GM23338 (cell line): ENCODE data around the gene PIGU. TPM values are rescaled to one million over a fixed set of nuclear protein-coding genes. Genes with fewer than 3 reads are reported as not detected.

Experiments used
- ATAC-seq: fragments of 200-7000 bp; cut with Tn5 transposase; 3 replicates; pipeline ENCODE4 v1.9.1; 2020
- DNase-seq: peaks from one replicate; pipeline ENCODE4 v3.0.0-alpha.2; 2015; ENCODE audit warnings: low spot score
- H2AFZ ChIP-seq: fragments of 200-600 bp; sonication (generic); 2 replicates; pipeline ENCODE4 v1.8.0; 2016; ENCODE audit warnings: antibody characterized with exemption, mild to moderate bottlenecking, moderate library complexity
- H3F3A ChIP-seq: fragments of 200-600 bp; sonication (generic); replicated peaks from 2 replicates; pipeline ENCODE4 v1.8.0; 2017; ENCODE audit warnings: antibody characterized with exemption, mixed run types, low read depth
- H3K27ac ChIP-seq: fragments of 200-600 bp; sonication (generic); 2 replicates; pipeline ENCODE4 v1.6.1; 2016; ENCODE audit warnings: low read depth
- H3K27me3 ChIP-seq: fragments of 200-600 bp; sonication (generic); 2 replicates; pipeline ENCODE4 v1.8.0; 2016; ENCODE audit warnings: mild to moderate bottlenecking, mixed run types, moderate library complexity; ENCODE audit not compliant: insufficient read depth
- H3K36me3 ChIP-seq: fragments of 200-600 bp; sonication (generic); 2 replicates; pipeline ENCODE4 v1.8.0; 2016; ENCODE audit warnings: mild to moderate bottlenecking; ENCODE audit not compliant: insufficient read depth
- H3K4me1 ChIP-seq: fragments of 200-600 bp; sonication (generic); 2 replicates; pipeline ENCODE4 v1.8.0; 2016; ENCODE audit warnings: mild to moderate bottlenecking, moderate library complexity; ENCODE audit not compliant: insufficient read depth
- H3K4me2 ChIP-seq: fragments of 200-600 bp; sonication (generic); 2 replicates; pipeline ENCODE4 v1.7.1; 2017; ENCODE audit warnings: mixed run types
- H3K4me3 ChIP-seq: fragments of 200-600 bp; sonication (generic); 2 replicates; pipeline ENCODE4 v1.6.1; 2016; ENCODE audit warnings: mixed run types
- H3K79me2 ChIP-seq: fragments of 200-600 bp; sonication (generic); replicated peaks from 2 replicates; pipeline ENCODE4 v1.8.0; 2017; ENCODE audit warnings: mild to moderate bottlenecking; ENCODE audit not compliant: insufficient read depth
- H3K9me2 ChIP-seq: fragments of 200-600 bp; sonication (generic); 2 replicates; pipeline ENCODE4 v1.8.0; 2017; ENCODE audit not compliant: insufficient read depth
- H4K20me1 ChIP-seq: fragments of 200-600 bp; sonication (generic); replicated peaks from 2 replicates; pipeline ENCODE4 v1.8.0; 2017; ENCODE audit warnings: mild to moderate bottlenecking; ENCODE audit not compliant: insufficient read depth
- H3K27ac Mint-ChIP-seq: 2 replicates; pipeline ENCODE4 v1.8.0; 2020; ENCODE audit warnings: inconsistent platforms, mild to moderate bottlenecking, moderate library complexity, mixed read lengths
- H3K27me3 Mint-ChIP-seq: 3 replicates; pipeline ENCODE4 v1.8.0; 2022; ENCODE audit warnings: low read depth, mild to moderate bottlenecking, moderate library complexity, mixed read lengths, inconsistent platforms; ENCODE audit not compliant: insufficient read depth, poor library complexity
- H3K36me3 Mint-ChIP-seq: 3 replicates; pipeline ENCODE4 v1.8.0; 2021; ENCODE audit warnings: low read depth, mild to moderate bottlenecking, inconsistent platforms, moderate library complexity, mixed read lengths
- H3K4me1 Mint-ChIP-seq: 3 replicates; pipeline ENCODE4 v1.8.0; 2020; ENCODE audit warnings: mild to moderate bottlenecking, inconsistent platforms, mixed read lengths
- H3K4me3 Mint-ChIP-seq: 3 replicates; pipeline ENCODE4 v1.8.0; 2021; ENCODE audit warnings: moderate library complexity, mild to moderate bottlenecking, inconsistent platforms, mixed read lengths
- H3K9me3 Mint-ChIP-seq: 3 replicates; pipeline ENCODE4 v1.8.0; 2020; ENCODE audit warnings: moderate library complexity, mild to moderate bottlenecking, inconsistent platforms, mixed read lengths
- CREB1 ChIP-seq: fragments of 250-450 bp; sonication (Bioruptor Pico); IDR thresholded peaks from 2 replicates; pipeline ENCODE4 v1.5.0; 2020; ENCODE audit warnings: low read depth, mild to moderate bottlenecking, moderate library complexity
- CTCF ChIP-seq, 2 experiments: fragments of 200-600 bp in 1 of 2; sonication (generic) in 1 of 2; conservative IDR thresholded peaks; 2 replicates each; pipeline versions ENCODE4 v1.5.1 to v1.6.1; 2016 to 2017; ENCODE audit warnings: antibody characterized with exemption in 2 of 2, low read depth in 2 of 2, mild to moderate bottlenecking in 2 of 2, moderate library complexity in 1 of 2
- ETS1 ChIP-seq: IDR thresholded peaks from 2 replicates; pipeline ENCODE4 v1.6.1; 2016; ENCODE audit warnings: antibody characterized with exemption
- EZH2 ChIP-seq: fragments of 200-600 bp; sonication (generic); IDR thresholded peaks from one replicate; pipeline ENCODE4 v1.8.0; 2017; ENCODE audit warnings: antibody characterized with exemption, mild to moderate bottlenecking, low read depth; ENCODE audit not compliant: unreplicated experiment
- EZH2phosphoT487 ChIP-seq: fragments of 200-600 bp; sonication (generic); IDR thresholded peaks from one replicate; pipeline ENCODE4 v1.8.1; 2018; ENCODE audit warnings: antibody characterized with exemption; ENCODE audit not compliant: unreplicated experiment
- NANOG ChIP-seq: IDR thresholded peaks from 2 replicates; pipeline ENCODE4 v1.6.1; 2016; ENCODE audit warnings: antibody characterized with exemption, borderline replicate concordance
- ZNF114 ChIP-seq: fragments of 250-450 bp; sonication (Bioruptor Pico); IDR thresholded peaks from 2 replicates; pipeline ENCODE4 v1.5.0; 2020; ENCODE audit warnings: mild to moderate bottlenecking, moderate library complexity
- polyA plus RNA-seq: library from polyadenylated mRNA; unstranded; fragments of >200 nt; fragmentation: Nextera tagmentation; extraction: Ambion mirVana; gene quantifications from 2 replicates; pipeline ENCODE4 v1.2.1, GENCODE V29; 2016
- total RNA-seq: library from RNA; depleted of rRNA; stranded (reverse); fragments of >200 nt; shearing (Covaris generic); gene quantifications from 2 replicates; pipeline ENCODE4 v1.2.3, GENCODE V29; 2014
- TF ChIP-seq, protein P1 (sequence below): fragments of 250-450 bp; sonication (Bioruptor Pico); IDR thresholded peaks from 2 replicates; pipeline ENCODE4 v1.5.0; 2020; ENCODE audit warnings: mild to moderate bottlenecking, moderate library complexity

The PIGU gene
- total and polyA plus RNA-seq, 2 experiments from 2014 or later = 24.3 to 28.9 TPM

- Mint-ChIP-seq H3K9me3 (no peaks in the 10 kb centered on the region; the same call in 2 of the 3 replicates), H3K4me3 (no peak overlapping the region), H3K4me1 (peaks cover 10% of the 10 kb centered on the region; the same call in 2 of the 3 replicates), H3K27me3 (peaks cover 29% of the 10 kb centered on the region), H3K27ac (no peak overlapping the region), H3K36me3 (no peaks in the 10 kb centered on the region)
- no peak for DNase-seq
- Histone ChIP-seq H3K4me1 (peaks cover 9% of the 10 kb centered on the region; the same call in 1 of the 2 replicates), H3K9me2 (no peaks in the 10 kb centered on the region), H3K36me3 (no peaks in the 10 kb centered on the region), H4K20me1 (no peaks in the 10 kb centered on the region), H3F3A (0 out of 2 replicates have a peak, but pooled peaks cover 3% of the 10 kb centered on the region), H3K4me2 (no peak overlapping the region), H3K27me3 (peaks cover 25% of the 10 kb centered on the region), H3K27ac (no peak overlapping the region), H3K4me3 (no peak overlapping the region), H2AFZ (no peak overlapping the region), H3K79me2 (no peaks in the 10 kb centered on the region)
- TF ChIP-seq EZH2 (no peak), EZH2phosphoT487 (no peak), CTCF (conservative IDR thresholded peaks at IDR 0.05; ENCODE audit: low read depth in 2 of 2) (no peak), ZNF114 (no peak), ETS1 (no peak), CREB1 (CRISPR knock-in tag) (no peak), NANOG (no peak)
- TF ChIP-seq, protein P1, sequence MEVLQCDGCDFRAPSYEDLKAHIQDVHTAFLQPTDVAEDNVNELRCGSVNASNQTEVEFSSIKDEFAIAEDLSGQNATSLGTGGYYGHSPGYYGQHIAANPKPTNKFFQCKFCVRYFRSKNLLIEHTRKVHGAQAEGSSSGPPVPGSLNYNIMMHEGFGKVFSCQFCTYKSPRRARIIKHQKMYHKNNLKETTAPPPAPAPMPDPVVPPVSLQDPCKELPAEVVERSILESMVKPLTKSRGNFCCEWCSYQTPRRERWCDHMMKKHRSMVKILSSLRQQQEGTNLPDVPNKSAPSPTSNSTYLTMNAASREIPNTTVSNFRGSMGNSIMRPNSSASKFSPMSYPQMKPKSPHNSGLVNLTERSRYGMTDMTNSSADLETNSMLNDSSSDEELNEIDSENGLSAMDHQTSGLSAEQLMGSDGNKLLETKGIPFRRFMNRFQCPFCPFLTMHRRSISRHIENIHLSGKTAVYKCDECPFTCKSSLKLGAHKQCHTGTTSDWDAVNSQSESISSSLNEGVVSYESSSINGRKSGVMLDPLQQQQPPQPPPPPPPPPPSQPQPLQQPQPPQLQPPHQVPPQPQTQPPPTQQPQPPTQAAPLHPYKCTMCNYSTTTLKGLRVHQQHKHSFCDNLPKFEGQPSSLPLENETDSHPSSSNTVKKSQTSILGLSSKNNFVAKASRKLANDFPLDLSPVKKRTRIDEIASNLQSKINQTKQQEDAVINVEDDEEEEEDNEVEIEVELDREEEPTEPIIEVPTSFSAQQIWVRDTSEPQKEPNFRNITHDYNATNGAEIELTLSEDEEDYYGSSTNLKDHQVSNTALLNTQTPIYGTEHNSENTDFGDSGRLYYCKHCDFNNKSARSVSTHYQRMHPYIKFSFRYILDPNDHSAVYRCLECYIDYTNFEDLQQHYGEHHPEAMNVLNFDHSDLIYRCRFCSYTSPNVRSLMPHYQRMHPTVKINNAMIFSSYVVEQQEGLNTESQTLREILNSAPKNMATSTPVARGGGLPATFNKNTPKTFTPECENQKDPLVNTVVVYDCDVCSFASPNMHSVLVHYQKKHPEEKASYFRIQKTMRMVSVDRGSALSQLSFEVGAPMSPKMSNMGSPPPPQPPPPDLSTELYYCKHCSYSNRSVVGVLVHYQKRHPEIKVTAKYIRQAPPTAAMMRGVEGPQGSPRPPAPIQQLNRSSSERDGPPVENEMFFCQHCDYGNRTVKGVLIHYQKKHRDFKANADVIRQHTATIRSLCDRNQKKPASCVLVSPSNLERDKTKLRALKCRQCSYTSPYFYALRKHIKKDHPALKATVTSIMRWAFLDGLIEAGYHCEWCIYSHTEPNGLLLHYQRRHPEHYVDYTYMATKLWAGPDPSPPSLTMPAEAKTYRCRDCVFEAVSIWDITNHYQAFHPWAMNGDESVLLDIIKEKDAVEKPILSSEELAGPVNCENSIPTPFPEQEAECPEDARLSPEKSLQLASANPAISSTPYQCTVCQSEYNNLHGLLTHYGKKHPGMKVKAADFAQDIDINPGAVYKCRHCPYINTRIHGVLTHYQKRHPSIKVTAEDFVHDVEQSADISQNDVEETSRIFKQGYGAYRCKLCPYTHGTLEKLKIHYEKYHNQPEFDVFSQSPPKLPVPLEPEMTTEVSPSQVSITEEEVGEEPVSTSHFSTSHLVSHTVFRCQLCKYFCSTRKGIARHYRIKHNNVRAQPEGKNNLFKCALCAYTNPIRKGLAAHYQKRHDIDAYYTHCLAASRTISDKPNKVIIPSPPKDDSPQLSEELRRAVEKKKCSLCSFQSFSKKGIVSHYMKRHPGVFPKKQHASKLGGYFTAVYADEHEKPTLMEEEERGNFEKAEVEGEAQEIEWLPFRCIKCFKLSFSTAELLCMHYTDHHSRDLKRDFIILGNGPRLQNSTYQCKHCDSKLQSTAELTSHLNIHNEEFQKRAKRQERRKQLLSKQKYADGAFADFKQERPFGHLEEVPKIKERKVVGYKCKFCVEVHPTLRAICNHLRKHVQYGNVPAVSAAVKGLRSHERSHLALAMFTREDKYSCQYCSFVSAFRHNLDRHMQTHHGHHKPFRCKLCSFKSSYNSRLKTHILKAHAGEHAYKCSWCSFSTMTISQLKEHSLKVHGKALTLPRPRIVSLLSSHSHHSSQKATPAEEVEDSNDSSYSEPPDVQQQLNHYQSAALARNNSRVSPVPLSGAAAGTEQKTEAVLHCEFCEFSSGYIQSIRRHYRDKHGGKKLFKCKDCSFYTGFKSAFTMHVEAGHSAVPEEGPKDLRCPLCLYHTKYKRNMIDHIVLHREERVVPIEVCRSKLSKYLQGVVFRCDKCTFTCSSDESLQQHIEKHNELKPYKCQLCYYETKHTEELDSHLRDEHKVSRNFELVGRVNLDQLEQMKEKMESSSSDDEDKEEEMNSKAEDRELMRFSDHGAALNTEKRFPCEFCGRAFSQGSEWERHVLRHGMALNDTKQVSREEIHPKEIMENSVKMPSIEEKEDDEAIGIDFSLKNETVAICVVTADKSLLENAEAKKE (CRISPR knock-in tag) = no peak
- ATAC-seq = no peak
Observed at GRCh38 chr20:34712525-34713192, 35.8 kb upstream of the PIGU start.
